Erythroblast (primary cell): ENCODE data around the gene BCL2L13.

Experiments used
- GATA1 ChIP-seq: IDR thresholded peaks from 2 replicates; pipeline ENCODE4 v1.6.1; 2011; ENCODE audit warnings: low read depth, mild to moderate bottlenecking, control low read depth, low read length, moderate library complexity
- POLR2A ChIP-seq: IDR thresholded peaks from 2 replicates; pipeline ENCODE4 v1.6.1; 2011; ENCODE audit warnings: mild to moderate bottlenecking, low read length

GRCh38 chr22:17751596-17751995 lies 113.0 kb downstream of the BCL2L13 start:
- no peak for TF ChIP-seq POLR2A
- no peak for TF ChIP-seq GATA1
